GM18508 (cell line): ENCODE results near the gene TRABD2A.
"Not testable (repeated sequence)": the region's sequence is repeated elsewhere in the genome, so short reads cannot be mapped to it uniquely, and the experiment has no call there.

Experiments used
- ATAC-seq: cut with Tn5 transposase; IDR thresholded peaks from one replicate; pipeline ENCODE4 v1.9.1; 2021; ENCODE audit warnings: moderate number of reproducible peaks; ENCODE audit not compliant: insufficient read depth, unreplicated experiment

TRABD2A gene

GRCh38 chr2:84788027-84788426, 92.9 kb downstream of the TRABD2A start:
- ATAC-seq = no peak

- no peak for ATAC-seq
Observed at GRCh38 chr2:84786601-84787000, 94.3 kb downstream of the TRABD2A start.

GRCh38 chr2:84785950-84786349, 94.9 kb downstream of the TRABD2A start:
- no peak for ATAC-seq

GRCh38 chr2:84782717-84783442, 98.0 kb downstream of the TRABD2A start:
- no peak for ATAC-seq

GRCh38 chr2:84781942-84782716, 98.8 kb downstream of the TRABD2A start:
- ATAC-seq = peak; percentile 87

- ATAC-seq = no peak
Observed at GRCh38 chr2:84779781-84780180, 101.1 kb downstream of the TRABD2A start.

GRCh38 chr2:84778911-84779690, 101.8 kb downstream of the TRABD2A start:
- no peak for ATAC-seq

GRCh38 chr2:84776011-84776410, 104.9 kb downstream of the TRABD2A start:
- ATAC-seq = no peak

GRCh38 chr2:84773562-84773961, 107.3 kb downstream of the TRABD2A start:
- ATAC-seq = not testable (repeated sequence)
